HG02884 (cell line): ENCODE results near the gene TMEM38A.
A peak's percentile ranks its signal among the peaks of the same experiment; 100 is the strongest.

Source experiments
- ATAC-seq: cut with Tn5 transposase; IDR thresholded peaks from one replicate; pipeline ENCODE4 v1.9.1; 2021; ENCODE audit warnings: mild to moderate bottlenecking, moderate library complexity; ENCODE audit not compliant: unreplicated experiment

TMEM38A gene, protein sequence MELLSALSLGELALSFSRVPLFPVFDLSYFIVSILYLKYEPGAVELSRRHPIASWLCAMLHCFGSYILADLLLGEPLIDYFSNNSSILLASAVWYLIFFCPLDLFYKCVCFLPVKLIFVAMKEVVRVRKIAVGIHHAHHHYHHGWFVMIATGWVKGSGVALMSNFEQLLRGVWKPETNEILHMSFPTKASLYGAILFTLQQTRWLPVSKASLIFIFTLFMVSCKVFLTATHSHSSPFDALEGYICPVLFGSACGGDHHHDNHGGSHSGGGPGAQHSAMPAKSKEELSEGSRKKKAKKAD

GRCh38 chr19:16660763-16661479 lies at the start of gene TMEM38A:
Gene TMEM38A, plus strand, starts transcription at chr19:16661139. Its CDS starts 79 bp downstream, at chr19:16661218.
- ATAC-seq = no peak

DNA sequence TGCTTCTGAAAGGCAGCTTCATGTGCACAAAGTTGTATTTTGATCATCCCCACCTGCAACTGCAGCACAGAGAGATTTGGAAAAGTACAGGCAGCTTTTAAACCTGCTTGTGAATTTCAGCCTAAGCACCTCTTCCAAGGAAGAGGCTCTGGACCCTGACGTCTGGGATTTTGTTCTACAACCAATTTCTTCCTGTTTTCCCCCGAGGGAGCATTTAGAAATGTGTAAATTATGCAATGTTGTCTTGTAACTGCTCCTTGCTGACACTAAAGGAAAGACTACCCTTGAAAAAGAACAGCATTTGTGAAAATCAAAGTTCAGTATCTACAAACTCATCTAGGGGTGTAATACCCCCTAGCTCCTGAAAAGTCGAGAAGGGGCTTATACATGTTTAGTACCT lies 48.3 kb upstream of the TMEM38A start:
- no peak for ATAC-seq

GRCh38 chr19:16613841-16614240 lies 47.1 kb upstream of the TMEM38A start:
- ATAC-seq = no peak

DNA sequence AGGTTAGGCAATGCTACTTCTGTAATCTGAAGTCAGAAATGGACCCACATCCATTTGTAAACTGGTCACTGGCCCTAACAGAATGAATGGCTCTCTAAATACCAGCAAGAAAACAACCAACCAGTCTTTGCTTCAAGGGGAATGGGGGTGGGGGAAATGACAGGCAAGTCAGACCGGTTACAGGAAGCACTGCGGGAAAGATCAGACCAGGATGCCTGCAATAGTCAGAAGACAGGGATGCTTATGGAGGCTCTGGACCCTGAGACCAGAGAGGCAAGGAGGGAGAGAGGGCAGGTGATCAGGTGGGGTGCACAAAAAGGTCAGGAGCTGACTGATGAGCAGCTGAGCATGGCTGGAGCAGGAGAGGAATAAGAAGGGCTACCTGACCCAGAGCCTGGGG lies 46.0 kb upstream of the TMEM38A start:
- ATAC-seq = no peak

GRCh38 chr19:16615808-16616207 lies 45.1 kb upstream of the TMEM38A start:
- no peak for ATAC-seq

DNA sequence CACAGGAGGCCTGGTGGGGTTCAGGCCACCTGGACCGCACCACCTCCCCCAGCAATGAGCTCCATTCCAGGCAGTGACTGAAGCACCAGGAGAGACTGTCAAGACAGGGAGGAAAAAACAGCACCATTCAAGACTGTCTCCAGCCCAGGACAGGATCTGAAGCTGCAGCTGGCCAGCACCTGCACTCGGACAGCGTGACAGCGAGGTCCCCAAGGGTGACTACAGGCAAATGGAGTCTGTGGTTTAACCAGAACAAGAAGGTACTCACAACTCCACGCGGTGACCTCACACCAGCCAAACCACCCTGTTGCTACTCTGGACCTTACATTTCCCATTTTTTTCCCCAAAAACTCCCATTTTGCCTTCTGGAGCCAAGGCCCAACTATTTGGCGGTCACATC lies 42.7 kb upstream of the TMEM38A start:
- no peak for ATAC-seq

DNA sequence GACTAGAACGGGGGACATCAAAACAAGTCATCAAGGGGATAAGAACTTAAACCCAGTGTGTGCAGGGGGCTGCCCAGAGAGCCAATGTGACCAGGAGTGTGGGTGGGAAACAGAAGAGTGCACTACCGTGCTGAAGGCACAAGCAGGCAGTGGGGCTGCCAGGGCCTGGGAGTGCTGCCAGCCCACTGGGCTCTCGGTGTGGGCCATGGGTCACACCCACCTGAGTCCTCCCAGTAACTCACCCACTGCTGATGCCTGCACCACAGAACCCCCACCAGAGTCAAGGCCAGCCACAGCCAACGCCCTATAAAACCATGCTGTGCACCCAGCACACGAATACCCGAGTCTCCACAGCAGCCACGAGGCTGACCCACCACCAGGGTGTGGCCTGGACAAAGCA lies 41.5 kb upstream of the TMEM38A start:
- no peak for ATAC-seq

DNA sequence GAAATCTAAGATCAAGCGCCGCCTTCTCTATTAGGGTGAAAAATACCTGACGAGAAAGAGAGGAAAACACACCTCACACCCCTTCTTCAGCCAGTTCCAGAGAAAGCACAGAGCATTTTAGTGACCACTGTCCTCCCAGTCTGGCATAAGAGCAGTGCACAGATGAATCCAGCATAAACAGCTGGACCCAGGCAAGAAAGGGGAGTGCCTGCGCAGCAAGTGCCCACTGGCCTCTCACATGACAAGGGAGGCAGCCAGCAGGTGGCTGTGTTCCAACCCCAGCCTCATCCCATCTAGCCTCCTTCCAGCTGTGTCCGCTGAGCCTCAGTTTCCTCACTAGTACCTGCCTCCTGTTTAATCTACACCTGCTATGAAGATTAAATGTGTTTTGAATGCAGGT lies 40.9 kb upstream of the TMEM38A start:
- ATAC-seq = no peak

GRCh38 chr19:16620584-16620983 lies 40.4 kb upstream of the TMEM38A start:
- ATAC-seq = no peak

DNA sequence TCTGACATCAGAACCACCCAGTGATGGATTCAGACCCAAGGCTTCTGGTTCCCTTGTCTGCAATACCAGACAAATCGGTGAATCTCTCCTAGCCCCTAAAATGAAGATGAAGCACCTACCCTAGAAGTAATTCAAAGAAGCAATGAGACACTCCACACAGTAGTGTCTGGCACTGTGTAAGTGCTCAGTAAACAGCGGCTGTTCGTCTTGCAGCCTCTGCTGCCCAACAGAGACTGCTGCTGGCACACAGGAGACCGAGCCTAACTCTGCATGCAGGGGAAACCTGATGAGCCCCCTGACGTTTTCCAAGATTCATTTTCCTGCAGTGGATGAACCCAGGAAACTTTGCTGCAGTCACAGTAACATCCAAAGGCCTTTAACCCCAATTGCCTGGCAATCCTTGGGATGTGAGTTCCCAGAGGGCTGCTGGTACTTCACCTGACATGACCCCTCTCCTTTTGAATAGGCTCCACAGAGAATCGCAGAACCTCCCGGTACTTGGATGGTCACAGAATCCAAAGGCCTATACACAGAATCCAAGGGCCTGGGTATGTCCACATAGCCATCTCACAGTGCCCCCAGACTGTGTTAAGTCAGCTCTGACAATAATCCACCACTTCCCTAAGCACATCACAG lies 39.7 kb upstream of the TMEM38A start:
- ATAC-seq = no peak

DNA sequence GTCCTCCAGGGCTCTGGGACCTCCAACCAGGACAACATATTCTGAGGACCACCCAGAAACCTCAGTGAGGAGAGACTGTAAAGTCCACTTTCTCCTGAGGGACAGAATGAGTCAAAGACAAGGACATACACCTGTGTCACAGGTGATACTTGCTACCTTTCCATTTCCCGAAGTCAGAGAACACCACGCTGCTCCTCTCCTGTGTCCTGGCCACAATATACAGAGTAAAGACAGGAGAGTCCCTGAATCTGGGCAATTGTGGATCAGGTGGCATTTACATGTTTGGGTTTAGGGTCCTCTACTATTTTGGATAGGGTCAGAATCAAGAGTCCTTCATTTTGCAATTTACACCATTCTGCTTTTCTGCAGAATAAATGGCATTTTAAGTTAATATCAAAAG lies 37.9 kb upstream of the TMEM38A start:
- ATAC-seq = no peak

GRCh38 chr19:16623576-16623975 lies 37.4 kb upstream of the TMEM38A start:
- ATAC-seq = no peak

GRCh38 chr19:16624236-16624635 lies 36.7 kb upstream of the TMEM38A start:
- no peak for ATAC-seq

- no peak for ATAC-seq
These were observed 35.6 kb upstream of the TMEM38A start for GRCh38 chr19:16625163-16625958.

- no peak for ATAC-seq
These were observed 34.1 kb upstream of the TMEM38A start for GRCh38 chr19:16626796-16627192.

DNA sequence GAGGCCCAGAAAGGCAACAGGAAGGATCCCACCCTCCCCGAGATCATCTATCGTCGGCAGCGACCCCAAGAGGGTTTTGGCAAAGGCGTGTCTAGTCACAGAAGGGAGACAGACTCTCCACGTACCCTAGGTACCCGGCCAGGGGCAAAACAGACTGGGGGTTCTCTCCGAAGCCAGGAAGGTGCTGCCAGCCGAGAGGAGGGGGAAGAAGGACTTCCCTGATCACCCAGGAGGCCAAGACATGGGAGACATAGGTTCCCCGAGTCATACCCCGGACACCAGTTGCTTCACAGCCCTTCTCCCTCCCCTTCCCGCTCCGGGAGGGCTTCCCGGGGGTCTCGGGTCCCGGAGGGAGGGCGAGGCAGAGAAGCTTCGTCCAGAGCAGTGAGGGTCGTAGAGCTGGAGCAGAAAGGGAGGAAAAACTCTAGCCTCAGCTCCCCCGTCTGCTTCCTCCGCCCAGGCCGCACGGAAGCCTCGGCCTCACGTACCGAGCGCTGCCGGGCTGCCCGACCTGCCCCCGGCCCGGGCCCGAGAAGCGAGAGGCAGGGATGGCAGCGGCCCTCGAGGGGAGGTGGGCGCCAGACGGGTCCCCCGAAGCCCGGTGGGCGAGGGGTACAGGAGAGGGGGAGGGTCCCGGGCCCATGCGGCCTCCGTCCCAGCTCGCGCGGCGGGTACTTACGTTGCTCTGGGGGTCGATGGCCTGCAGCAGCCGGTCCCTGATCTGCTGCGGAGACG lies 33.6 kb upstream of the TMEM38A start:
- ATAC-seq = no peak

- ATAC-seq = no peak
These were observed 33.1 kb upstream of the TMEM38A start for GRCh38 chr19:16627928-16628182.

GRCh38 chr19:16628183-16628983 lies 32.6 kb upstream of the TMEM38A start, which contains the start of gene MED26:
Gene MED26, minus strand, starts transcription at chr19:16628204. Its CDS starts 261 bp downstream, at chr19:16627943.
- peak; percentile 74 for ATAC-seq

GRCh38 chr19:16628984-16629691 lies 31.8 kb upstream of the TMEM38A start:
- no peak for ATAC-seq
